ENCODE results near the gene RPL9.
"Not testable (repeated sequence)": the region's sequence is repeated elsewhere in the genome, so short reads cannot be mapped to it uniquely, and the experiment has no call there.

The RPL9 gene

GRCh38 chr4:39458505-39459300, at the start of gene RPL9, which contains the start of gene LIAS:
RPL9 (minus strand) TSS chr4:39458922; CDS start chr4:39458439, 483 bp downstream.
LIAS (plus strand) TSS chr4:39459056; CDS start chr4:39459118, 62 bp downstream.
- DNase-seq = peak; percentile 85

GRCh38 chr4:39505581-39505980, 46.9 kb upstream of the RPL9 start:
- DNase-seq = no peak

DNA sequence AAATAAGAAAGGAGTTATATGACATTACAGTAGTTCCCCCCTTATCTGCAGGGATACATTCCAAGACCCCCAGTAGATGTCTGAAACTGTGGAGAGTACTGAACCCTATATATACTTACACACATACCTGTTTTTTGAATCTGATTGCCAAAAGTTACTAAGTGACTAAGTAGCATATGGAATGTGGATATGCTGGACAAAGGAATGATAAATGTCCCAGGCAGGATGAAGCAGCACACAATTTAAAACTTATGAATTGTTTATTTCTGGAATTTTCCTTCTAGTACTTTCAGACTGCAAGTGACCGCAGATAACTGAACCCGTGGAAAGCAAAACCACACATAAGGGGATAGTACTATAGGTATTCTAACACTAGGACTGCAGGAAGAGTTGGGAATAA, 45.8 kb upstream of the RPL9 start:
- DNase-seq = no peak

- DNase-seq = not testable (repeated sequence)
Measured at GRCh38 chr4:39502664-39503035, 43.9 kb upstream of the RPL9 start.

- DNase-seq = no peak
Measured at GRCh38 chr4:39502019-39502663, 43.4 kb upstream of the RPL9 start.

GRCh38 chr4:39498727-39499020, 40.0 kb upstream of the RPL9 start:
- no peak for DNase-seq

- no peak for DNase-seq
Measured at GRCh38 chr4:39497909-39498726, 39.4 kb upstream of the RPL9 start.

DNA sequence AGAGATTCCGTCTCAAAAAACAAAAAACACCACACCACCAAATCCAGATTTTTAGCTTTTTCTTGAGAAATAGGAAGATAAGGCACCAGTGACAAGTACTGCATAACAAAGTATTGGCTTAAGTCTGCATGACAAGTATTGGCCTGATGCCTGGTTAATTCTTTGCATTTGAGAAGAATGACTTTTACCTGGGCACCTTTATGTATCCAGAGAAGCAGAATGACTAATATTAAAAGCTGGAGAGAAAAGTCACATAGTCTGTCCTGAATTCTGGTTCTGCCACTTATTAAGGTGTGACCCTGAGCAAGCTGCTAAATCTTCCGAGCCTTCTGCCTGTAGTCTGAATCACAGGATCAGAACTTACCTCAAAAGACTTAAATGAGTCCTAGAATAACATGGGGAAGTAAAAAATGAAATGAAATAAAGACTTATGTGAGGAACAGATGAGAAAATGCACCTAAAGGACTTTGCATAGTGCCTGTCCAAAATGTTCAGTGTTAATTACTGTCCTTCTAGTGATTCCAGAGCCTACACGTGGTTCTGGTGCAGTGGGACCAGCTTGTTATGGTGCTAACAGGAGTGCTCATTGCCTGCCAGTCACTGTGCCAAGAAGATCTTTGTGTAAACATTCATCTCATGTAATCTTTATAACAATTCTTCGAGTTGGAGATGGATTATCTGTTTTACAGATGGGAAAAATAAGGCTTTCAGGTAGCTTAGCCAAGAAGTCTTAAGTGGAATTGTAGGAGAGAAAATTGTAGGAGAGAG, 36.9 kb upstream of the RPL9 start:
- no peak for DNase-seq

- no peak for DNase-seq
Measured at GRCh38 chr4:39494354-39494753, 35.6 kb upstream of the RPL9 start.

DNA sequence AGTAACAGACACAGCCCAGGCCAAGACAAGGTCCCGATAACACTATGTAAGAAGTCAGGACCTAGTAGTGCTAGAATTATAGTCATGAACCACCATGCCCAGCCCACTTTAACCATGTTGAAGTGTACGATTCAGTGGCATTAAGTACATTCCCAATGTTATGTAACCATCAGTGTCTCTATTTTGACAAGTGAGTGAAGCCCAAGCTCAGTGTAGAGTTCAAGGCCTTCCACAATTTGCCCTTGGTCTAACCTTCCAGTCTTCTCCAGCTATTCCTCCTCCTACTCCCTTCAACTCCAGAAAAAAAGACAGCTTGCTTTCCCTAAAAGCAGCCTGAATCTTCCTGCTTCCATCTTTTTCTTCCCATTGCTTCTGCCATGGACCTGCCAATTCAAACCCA, 31.6 kb upstream of the RPL9 start:
- no peak for DNase-seq

DNA sequence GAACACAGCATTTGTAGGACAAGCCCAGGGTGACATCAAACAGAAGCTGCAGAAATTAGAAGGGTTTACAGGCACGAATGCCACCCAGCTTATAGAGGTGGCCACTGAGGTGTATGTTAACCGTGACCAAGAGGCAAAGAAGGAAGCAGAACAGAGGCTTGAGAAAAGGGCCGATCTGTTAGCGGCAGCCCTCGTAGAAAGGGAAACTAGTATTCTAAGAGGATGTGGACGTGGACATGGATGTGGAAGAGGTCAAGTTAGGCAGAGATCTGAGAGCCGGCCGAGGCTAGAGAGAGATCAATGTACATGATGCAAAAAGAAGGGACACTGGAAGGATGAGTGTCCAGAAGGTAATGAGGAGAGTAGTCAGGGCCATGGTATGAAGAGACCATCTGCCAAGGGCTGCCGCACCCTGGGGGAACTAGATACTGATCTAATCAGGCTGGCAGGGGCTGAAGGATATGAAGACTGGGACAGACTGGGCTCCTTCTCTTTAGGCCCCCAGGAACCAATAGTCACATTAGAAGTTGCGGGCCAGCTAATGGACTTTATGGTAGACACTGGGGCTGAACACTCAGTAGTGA, 27.6 kb upstream of the RPL9 start:
- no peak for DNase-seq

- no peak for DNase-seq
Measured at GRCh38 chr4:39484582-39485272, 26.0 kb upstream of the RPL9 start.

DNA sequence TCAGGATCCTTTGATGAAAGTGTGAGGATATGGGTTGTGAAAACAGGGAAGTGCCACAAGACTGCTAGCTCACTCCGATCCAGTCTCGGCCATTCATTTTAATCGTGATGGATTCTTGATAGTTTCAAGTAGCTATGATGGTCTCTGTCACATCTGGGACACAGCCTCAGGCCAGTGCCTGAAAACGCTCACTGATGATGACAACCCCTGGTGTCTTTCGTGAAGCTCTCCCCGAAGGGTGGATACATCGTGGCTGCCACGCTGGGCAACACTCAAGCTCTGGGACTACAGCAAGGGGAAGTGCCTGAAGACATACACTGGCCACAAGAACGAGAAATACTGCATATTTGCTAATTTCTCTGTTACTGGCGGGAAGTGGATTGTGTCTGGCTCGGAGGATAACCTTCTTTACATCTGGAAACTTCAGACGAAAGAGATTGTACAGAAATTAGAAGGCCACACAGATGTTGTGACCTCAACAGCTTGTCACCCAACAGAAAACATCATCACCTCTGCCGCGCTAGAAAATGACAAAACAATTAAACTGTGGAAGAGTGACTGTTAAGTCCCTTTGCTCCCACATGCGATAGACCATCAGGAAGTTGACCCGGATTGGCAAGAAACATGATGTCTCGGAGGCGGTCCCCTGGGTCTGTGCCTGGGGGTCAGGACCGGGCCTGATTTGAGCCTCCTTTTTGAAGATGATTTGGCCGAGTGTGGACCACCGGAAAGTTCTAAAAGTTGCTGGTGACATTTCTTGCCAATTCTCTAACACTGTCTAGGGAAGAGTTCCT, 22.4 kb upstream of the RPL9 start:
- no peak for DNase-seq

DNA sequence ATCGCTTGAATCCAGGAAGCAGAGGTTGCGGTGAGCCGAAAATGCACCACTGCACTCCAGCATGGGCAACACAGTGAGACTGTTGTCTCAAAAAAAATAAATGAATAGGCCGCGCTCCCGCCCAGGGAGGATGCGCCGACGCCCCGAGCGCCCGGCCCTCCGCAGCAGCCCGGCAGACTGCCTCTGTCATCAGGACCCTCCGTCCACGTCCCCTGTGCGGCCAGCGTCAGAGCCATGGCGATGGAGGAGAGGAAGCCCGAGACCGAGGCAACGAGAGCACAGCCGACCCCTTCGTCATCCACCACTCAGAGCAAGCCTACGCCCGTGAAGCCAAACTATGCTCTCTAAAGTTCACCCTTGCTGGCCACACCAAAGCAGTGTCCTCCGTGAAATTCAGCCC, 21.5 kb upstream of the RPL9 start:
- no peak for DNase-seq

GRCh38 chr4:39476187-39476895, 17.6 kb upstream of the RPL9 start:
- no peak for DNase-seq

DNA sequence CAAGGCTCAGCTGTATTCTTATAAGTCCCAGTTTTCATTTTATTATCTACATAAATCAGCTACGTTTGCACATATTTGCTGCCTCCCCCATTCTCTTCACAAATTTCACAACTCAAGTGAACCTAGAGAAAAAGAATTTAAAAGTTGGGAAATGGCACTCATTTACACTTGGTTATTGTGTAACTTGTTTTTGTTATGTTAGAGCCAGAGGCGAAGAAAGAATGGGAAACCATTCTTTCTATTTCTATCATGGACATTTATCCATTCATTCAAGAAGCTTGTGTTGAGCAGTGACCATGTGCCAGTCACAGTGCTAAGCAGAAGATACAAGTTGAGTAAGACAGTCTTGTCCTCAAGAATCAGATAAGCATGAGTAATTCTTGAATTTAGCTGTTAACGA, 13.7 kb upstream of the RPL9 start:
- no peak for DNase-seq

DNA sequence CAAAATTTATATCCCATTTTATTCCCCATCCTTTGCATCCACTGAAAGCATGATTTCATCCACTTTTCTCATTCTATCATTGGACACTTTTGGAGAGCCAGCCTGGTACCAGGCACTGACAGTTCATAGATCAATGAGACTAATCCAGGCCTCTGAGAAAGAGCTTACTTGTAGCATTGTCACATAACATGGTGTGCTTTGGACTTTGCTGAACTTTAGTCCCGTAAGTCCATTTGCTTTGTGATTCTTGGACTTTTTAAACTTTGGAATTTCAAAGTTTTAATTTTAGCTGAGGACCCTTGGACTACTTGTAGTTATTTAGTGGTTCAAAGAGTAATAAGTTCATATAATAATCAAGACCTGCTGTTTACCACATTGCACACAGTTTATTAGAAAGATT, 11.7 kb upstream of the RPL9 start:
- DNase-seq = no peak

DNA sequence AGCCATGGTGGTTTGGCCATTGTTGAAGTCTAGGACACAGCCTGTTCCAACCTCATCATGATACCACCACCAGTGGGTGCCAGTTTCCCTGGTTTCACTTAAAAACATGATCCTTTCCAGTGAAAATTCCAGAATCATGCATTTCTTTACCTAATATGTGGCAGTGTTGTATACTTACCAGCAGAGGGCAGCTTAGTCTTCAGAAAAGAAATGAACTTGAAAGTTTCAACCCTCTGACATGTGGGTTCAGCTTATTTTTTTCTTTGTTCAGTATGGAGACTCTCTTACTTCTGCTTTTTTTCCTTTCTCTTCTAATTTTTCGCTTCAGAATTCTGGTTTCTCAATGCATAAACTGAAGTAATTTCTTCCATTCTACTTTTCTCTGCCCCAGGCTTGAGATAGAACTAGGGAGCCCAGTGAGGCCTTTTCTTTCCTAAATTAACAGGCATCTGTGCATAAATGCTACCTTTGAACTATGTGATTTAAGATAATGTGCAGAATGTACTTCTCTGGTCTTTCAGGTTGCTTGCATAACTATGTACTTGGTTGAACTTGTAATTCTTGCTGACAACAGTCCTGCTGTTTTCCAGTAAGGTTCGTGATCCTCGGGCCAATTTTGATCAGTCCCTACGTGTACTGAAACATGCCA, 10.8 kb upstream of the RPL9 start:
- no peak for DNase-seq

DNA sequence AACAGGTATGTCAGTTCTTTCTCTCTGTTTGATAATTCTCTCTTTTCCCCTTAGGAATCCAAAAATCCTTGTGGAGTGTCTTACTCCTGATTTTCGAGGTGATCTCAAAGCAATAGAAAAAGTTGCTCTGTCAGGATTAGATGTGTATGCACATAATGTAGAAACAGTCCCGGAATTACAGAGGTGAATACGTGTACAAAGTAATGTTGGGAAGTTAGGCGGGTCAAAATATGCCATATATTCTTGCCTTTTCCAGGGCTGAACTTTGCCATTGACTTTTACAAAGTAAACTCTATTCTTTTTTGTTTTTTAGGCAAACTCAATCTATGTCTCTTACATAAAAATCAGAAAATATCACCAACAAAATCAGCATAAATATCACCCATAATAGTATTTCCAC, 8.7 kb upstream of the RPL9 start:
- DNase-seq = no peak

GRCh38 chr4:39466747-39467146, 8.0 kb upstream of the RPL9 start:
- DNase-seq = no peak
